Activated naive CD4-positive, alpha-beta T cell treated with anti-CD3 and anti-CD28 coated beads, Interleukin-2, amount 10 ng/mL, durations not matched to agents 7 days and 5 days (primary cell): ENCODE measurements around the gene ABHD17C.

ENCODE experiments used
- CTCF ChIA-PET: fragments of 350-600 bp; sonication (Branson Sonifier 250); formaldehyde crosslinking; loops from one replicate; lab custom pipeline; 2021; ENCODE audit warnings: antibody characterized with exemption; lab: Charles Lee
- DNase-seq: peaks from one replicate; pipeline ENCODE4 v3.0.0-alpha.2; 2020
- H3K27ac Mint-ChIP-seq: one replicate; pipeline ENCODE4 v1.8.0; 2021; ENCODE audit warnings: mild to moderate bottlenecking, moderate library complexity, mixed read lengths
- H3K27me3 Mint-ChIP-seq: one replicate; pipeline ENCODE4 v1.8.0; 2021; ENCODE audit warnings: mild to moderate bottlenecking, mixed read lengths
- H3K36me3 Mint-ChIP-seq: one replicate; pipeline ENCODE4 v1.8.0; 2021; ENCODE audit warnings: mixed read lengths
- H3K4me1 Mint-ChIP-seq: one replicate; pipeline ENCODE4 v1.8.0; 2021; ENCODE audit warnings: mixed read lengths
- H3K4me3 Mint-ChIP-seq: one replicate; pipeline ENCODE4 v1.8.0; 2021; ENCODE audit warnings: mild to moderate bottlenecking, moderate library complexity, mixed read lengths
- H3K9me3 Mint-ChIP-seq: one replicate; pipeline ENCODE4 v1.8.0; 2021; ENCODE audit warnings: mixed read lengths

Gene ABHD17C

DNA sequence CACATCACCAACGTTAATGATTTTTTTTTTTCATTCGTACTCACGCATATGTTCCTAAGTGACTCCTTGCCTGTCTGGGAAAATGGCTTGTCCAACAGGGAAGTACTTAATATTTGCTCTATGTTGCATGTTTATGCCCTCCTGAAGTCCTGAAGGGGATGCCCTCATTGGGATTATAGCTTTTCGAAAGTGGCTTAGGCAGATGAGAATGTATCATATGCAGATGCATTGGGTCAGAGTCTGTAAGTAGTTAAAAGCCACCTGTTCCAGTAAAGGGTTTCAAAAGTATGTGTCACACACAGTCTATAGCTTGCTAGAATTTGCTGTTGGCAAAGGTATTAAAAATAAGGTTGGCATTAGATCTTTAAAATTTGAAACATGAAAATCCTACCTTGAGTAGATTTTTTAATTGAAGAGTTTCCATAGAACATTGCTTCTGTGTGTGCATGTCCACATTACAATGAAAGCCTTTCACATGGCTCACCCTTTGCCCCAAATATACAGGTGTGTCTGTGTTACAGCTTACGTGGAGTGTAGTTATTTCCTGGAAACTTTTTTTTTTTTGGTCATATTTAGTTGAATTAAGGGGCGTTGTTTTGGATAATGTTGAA, 2.1 kb downstream of the ABHD17C start:
- Mint-ChIP-seq H3K4me3 (peak overlapping the region; percentile 84), H3K27me3 (peaks cover 32% of the 10 kb centered on the region), H3K36me3 (no peaks in the 10 kb centered on the region), H3K27ac (no peak overlapping the region), H3K9me3 (no peaks in the 10 kb centered on the region), H3K4me1 (peaks cover 19% of the 10 kb centered on the region)
- DNase-seq, result no peak
- CTCF ChIA-PET, result interaction anchor here (1.6 kb wide), 1 partner anchor 80 kb away, joined by 8 read pairs; no protein-coding TSS in a partner anchor

DNA sequence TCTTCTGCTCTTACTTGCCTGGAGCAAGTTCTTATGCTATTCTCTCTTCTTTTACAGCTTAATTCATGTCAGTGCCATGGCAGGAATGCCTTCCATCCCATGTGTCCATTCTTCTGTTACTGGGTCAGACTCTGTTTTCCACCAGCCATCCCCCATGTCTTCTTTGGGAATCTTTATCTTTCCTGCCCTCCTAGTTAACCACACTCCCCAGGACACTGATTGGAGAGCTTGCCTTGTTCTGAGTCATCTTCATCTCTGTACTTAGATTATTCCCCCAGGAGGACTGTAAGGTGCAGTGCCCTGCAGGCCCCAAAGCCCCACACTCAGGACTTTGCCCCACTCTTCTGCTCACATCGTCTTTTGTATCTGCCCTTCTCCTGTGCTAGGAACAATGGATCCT, 3.6 kb downstream of the ABHD17C start:
- H3K27me3 Mint-ChIP-seq, result peaks cover 21% of the 10 kb centered on the region

GRCh38 chr15:80699981-80700380, 4.9 kb downstream of the ABHD17C start:
- CTCF ChIA-PET, result no interaction called here
- peaks cover 14% of the 10 kb centered on the region for H3K4me1 Mint-ChIP-seq
- H3K27ac Mint-ChIP-seq, result no peak overlapping the region
- H3K4me3 Mint-ChIP-seq, result no peak overlapping the region
- no peaks in the 10 kb centered on the region for H3K9me3 Mint-ChIP-seq
- no peak for DNase-seq
- no peaks in the 10 kb centered on the region for H3K36me3 Mint-ChIP-seq
- peaks cover 12% of the 10 kb centered on the region for H3K27me3 Mint-ChIP-seq

More for the DNA sequence above, 3.6 kb downstream of the ABHD17C start:
- Mint-ChIP-seq H3K4me1 (peaks cover 19% of the 10 kb centered on the region), H3K27ac (no peak overlapping the region), H3K36me3 (no peaks in the 10 kb centered on the region), H3K4me3 (no peak overlapping the region), H3K9me3 (no peaks in the 10 kb centered on the region)
- DNase-seq, result no peak
- CTCF ChIA-PET, result no interaction called here

- peaks cover 4% of the 10 kb centered on the region for H3K4me1 Mint-ChIP-seq
- H3K4me3 Mint-ChIP-seq, result no peak overlapping the region
- H3K36me3 Mint-ChIP-seq, result no peaks in the 10 kb centered on the region
- CTCF ChIA-PET, result no interaction called here
- peaks cover under 1% of the 10 kb centered on the region for H3K27me3 Mint-ChIP-seq
- H3K9me3 Mint-ChIP-seq, result no peaks in the 10 kb centered on the region
- DNase-seq, result no peak
- H3K27ac Mint-ChIP-seq, result no peak overlapping the region
These were observed 6.7 kb downstream of the ABHD17C start for GRCh38 chr15:80701676-80702311.

- no peaks in the 10 kb centered on the region for H3K9me3 Mint-ChIP-seq
- no peaks in the 10 kb centered on the region for H3K36me3 Mint-ChIP-seq
These were observed 8.0 kb downstream of the ABHD17C start for GRCh38 chr15:80703081-80703480.

GRCh38 chr15:80703965-80704364, 8.9 kb downstream of the ABHD17C start:
- H3K27ac Mint-ChIP-seq, result no peak overlapping the region
- no peaks in the 10 kb centered on the region for H3K36me3 Mint-ChIP-seq
- no peaks in the 10 kb centered on the region for H3K9me3 Mint-ChIP-seq
- peaks cover 4% of the 10 kb centered on the region for H3K27me3 Mint-ChIP-seq
- no peak for DNase-seq
- no peak overlapping the region for H3K4me3 Mint-ChIP-seq
- CTCF ChIA-PET, result no interaction called here
- no peaks in the 10 kb centered on the region for H3K4me1 Mint-ChIP-seq

More at GRCh38 chr15:80703081-80703480, 8.0 kb downstream of the ABHD17C start:
- no peak for DNase-seq
- CTCF ChIA-PET, result no interaction called here
- Mint-ChIP-seq H3K4me3 (no peak overlapping the region), H3K4me1 (no peaks in the 10 kb centered on the region), H3K27me3 (peaks cover 3% of the 10 kb centered on the region), H3K27ac (no peak overlapping the region)

DNA sequence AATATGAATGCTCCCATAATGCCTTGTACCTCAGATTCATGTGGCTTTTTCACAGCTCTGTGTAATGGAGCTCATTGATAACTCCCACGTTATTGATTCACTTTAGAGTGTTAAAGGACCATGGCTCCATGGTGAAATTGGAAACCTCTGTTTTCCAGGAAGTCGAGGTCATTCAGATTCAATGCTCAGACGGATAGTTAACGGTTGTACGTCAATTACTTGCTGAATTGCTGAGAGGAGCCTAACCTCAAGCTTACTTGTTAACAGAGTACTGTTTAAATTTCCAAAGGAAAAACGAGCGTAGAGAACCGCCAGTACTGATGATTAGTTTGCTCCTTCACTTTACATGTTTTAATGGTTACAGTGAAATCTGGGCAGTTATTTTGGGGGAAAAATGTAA, 11.1 kb downstream of the ABHD17C start:
- Mint-ChIP-seq H3K36me3 (no peaks in the 10 kb centered on the region), H3K27ac (no peak overlapping the region), H3K27me3 (peaks cover 4% of the 10 kb centered on the region), H3K4me1 (peaks cover 7% of the 10 kb centered on the region), H3K4me3 (no peak overlapping the region), H3K9me3 (no peaks in the 10 kb centered on the region)
- CTCF ChIA-PET, result no interaction called here
- no peak for DNase-seq

DNA sequence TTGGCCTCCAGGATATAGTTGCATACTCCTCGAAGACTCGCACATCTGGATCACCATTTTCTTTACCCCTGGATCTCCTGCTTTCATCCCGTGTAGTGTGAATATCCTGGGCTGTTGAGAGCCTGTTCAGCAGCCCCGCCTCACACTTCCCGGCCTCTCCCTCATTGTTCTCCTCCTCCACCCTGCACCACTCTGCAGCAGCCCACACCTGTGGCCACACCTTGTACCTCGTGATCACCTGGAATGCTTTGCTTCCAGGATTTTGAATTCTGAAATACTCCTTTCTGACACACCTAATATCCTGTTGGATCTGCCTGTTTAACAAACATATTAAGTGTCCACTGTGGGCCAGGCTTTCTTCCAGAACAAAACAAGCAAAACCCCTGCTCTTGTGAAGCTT, 14.4 kb downstream of the ABHD17C start:
- H3K27me3 Mint-ChIP-seq, result peaks cover 4% of the 10 kb centered on the region
- H3K4me1 Mint-ChIP-seq, result peaks cover 20% of the 10 kb centered on the region
- no peaks in the 10 kb centered on the region for H3K9me3 Mint-ChIP-seq
- no peak for DNase-seq
- CTCF ChIA-PET, result no interaction called here
- no peak overlapping the region for H3K27ac Mint-ChIP-seq
- H3K4me3 Mint-ChIP-seq, result no peak overlapping the region
- H3K36me3 Mint-ChIP-seq, result no peaks in the 10 kb centered on the region

- H3K27me3 Mint-ChIP-seq, result peaks cover 4% of the 10 kb centered on the region
- no peaks in the 10 kb centered on the region for H3K36me3 Mint-ChIP-seq
- DNase-seq, result peak; percentile 31
- H3K9me3 Mint-ChIP-seq, result no peaks in the 10 kb centered on the region
- CTCF ChIA-PET, result no interaction called here
- no peak overlapping the region for H3K4me3 Mint-ChIP-seq
- H3K27ac Mint-ChIP-seq, result no peak overlapping the region
- peaks cover 20% of the 10 kb centered on the region for H3K4me1 Mint-ChIP-seq
These were observed 15.8 kb downstream of the ABHD17C start for GRCh38 chr15:80710635-80711554.

DNA sequence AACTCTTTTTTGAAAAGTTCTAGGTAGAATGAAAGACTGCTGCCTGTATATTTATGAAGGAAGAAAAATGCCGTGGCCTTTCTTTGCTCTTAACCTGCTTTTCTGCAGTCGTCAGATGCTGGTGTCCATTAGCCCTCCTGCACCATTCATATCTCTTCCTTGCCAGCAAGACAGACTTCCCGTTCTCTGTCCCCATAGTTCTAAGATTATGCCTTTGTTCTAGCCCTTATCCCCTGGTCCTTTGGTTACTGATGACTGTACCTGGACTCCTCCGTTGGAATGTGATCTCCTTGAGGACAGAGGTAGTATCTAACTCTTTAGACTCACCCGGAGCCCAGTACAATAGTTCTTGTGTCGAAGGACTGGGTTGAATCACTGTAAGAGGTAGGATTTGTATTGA, 16.8 kb downstream of the ABHD17C start:
- no peak overlapping the region for H3K27ac Mint-ChIP-seq
- CTCF ChIA-PET, result no interaction called here
- H3K36me3 Mint-ChIP-seq, result no peaks in the 10 kb centered on the region
- no peak for DNase-seq
- H3K9me3 Mint-ChIP-seq, result no peaks in the 10 kb centered on the region
- H3K4me1 Mint-ChIP-seq, result peaks cover 20% of the 10 kb centered on the region
- no peak overlapping the region for H3K4me3 Mint-ChIP-seq
- peaks cover 4% of the 10 kb centered on the region for H3K27me3 Mint-ChIP-seq

- CTCF ChIA-PET, result no interaction called here
- H3K27ac Mint-ChIP-seq, result no peak overlapping the region
- no peaks in the 10 kb centered on the region for H3K9me3 Mint-ChIP-seq
- H3K4me1 Mint-ChIP-seq, result peaks cover 20% of the 10 kb centered on the region
- no peaks in the 10 kb centered on the region for H3K36me3 Mint-ChIP-seq
- no peak overlapping the region for H3K4me3 Mint-ChIP-seq
- DNase-seq, result no peak
- peaks cover 2% of the 10 kb centered on the region for H3K27me3 Mint-ChIP-seq
These were observed 17.8 kb downstream of the ABHD17C start for GRCh38 chr15:80712956-80713355.

DNA sequence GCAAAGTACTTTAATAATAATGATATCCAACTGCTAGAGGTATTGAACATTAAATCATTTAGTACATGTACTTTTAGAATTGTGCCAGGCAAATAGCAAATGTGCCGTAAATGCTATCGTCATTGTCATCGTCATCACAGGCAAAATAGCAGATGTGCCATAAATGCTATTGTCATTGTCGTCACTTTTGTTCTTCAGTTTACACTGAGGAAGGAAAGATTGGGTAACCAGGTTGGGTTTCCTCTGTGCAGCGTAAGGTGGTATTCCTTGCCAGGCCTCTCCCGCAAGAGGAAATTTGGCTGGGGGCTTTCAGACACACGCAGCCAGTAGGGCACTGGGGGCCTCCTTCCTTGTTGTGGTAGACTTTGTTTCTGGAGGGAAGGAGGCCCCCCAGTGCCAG, 26.4 kb downstream of the ABHD17C start:
- CTCF ChIA-PET, result no interaction called here
- H3K36me3 Mint-ChIP-seq, result no peaks in the 10 kb centered on the region
- no peaks in the 10 kb centered on the region for H3K4me1 Mint-ChIP-seq
- H3K9me3 Mint-ChIP-seq, result peaks cover 2% of the 10 kb centered on the region
- no peaks in the 10 kb centered on the region for H3K27me3 Mint-ChIP-seq
- DNase-seq, result no peak
- H3K27ac Mint-ChIP-seq, result no peak overlapping the region
- no peak overlapping the region for H3K4me3 Mint-ChIP-seq

DNA sequence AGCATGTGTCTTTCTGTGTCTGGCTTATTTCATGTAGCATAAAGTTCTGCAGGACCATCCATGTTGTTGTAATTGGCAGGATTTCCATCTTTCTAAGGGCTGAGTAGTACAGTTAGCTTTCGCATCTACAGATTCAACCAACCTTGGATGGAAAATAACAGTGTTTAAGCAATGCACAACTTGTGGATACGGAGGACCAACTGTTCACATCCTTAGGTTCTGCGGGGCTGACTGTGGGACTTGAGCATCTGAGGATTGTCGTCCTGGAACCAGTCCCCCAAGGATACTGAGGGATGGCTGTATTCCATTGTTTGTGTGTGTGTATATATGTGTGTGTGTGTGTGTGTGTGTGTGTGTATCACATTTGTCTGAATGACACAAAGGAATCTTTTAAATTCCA, 27.7 kb downstream of the ABHD17C start:
- CTCF ChIA-PET, result no interaction called here
- Mint-ChIP-seq H3K4me1 (no peaks in the 10 kb centered on the region), H3K9me3 (peaks cover 2% of the 10 kb centered on the region), H3K36me3 (no peaks in the 10 kb centered on the region), H3K27ac (no peak overlapping the region), H3K27me3 (no peaks in the 10 kb centered on the region), H3K4me3 (no peak overlapping the region)
- no peak for DNase-seq

DNA sequence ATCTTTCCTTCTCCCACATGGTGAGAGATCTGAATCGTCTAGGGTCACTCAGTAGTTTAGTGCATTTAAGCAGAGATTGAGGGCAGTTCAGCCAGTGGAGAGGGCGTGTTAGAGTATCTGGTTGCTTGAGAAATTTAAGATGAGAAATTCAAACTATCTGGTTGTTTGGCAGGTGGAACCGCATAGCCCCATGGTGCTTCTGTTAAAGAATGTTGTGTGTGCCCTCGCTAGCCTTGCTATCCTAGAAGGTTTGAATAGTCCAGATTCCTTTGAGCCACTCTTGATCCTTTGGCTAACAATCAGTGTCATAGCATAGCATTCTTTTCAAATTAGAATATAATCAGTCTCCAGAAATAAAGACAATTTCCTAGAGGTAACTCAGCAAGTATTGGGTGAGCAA, 32.1 kb downstream of the ABHD17C start:
- CTCF ChIA-PET, result no interaction called here
- Mint-ChIP-seq H3K9me3 (peaks cover 2% of the 10 kb centered on the region), H3K4me1 (no peaks in the 10 kb centered on the region), H3K4me3 (no peak overlapping the region), H3K27me3 (no peaks in the 10 kb centered on the region), H3K27ac (no peak overlapping the region), H3K36me3 (no peaks in the 10 kb centered on the region)
- no peak for DNase-seq
